ENCODE data around the gene STMN3. TPM values are rescaled to one million over a fixed set of nuclear protein-coding genes. Genes with fewer than 3 reads are reported as not detected.

Gene STMN3
- total and polyA plus RNA-seq, 7 donors: 1.8 to 25.2 (median 19.9) TPM

DNA sequence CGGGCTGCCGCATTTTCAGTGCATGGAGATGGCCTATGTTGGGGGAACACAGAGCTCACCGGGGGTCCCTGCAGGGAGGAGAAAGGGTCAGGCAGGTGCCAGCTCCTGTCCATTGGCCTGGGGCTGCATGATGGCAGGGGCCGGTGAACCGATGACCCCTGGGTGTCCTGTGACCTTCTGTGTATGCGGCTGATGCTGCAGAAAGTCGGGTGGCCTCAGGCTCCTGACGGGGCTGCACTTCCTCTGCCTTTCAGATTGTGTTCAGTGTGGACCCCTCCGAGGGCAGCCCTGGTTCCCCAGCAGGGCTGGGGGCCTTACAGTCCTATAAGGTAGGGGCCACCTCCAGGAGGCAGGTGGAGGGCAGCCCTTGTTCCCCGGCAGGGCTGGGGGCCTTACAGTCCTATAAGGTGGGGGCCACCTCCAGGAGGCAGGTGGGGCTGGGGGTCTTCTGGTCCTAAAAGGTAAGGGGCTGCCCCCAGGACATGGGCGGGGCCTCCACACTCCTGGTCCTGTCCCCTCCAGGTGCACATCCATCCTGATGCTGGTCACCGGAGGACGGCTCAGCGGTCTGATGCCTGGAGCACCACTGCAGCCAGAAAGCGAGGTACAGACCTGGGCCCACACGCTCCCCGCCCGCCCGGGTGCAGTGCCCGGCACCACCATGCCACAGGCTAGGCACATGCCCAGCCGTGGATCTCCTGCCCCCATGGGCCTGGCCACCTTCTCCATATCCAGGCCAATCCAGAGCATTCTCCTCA lies 32.2 kb upstream of the STMN3 start:
- H3K4me3 ChIP-seq: no peak overlapping the region
- peaks cover 2 to 52% (median 49%) of the 10 kb centered on the region in 4 donors for H3K4me1 ChIP-seq
- no peaks in the 10 kb centered on the region for H3K36me3 ChIP-seq
- H3K27ac ChIP-seq: peak overlapping the region; percentile 48 to 87 (median 74)
- 92 to 93% methylated on average over 21 of the region's 21 CpGs for WGBS, 2 donors
- no peaks in the 10 kb centered on the region for H3K9me3 ChIP-seq
- no peak for DNase-seq
- intact Hi-C loops (cut with DNase I): no loop called here
- TF ChIP-seq, protein P1, sequence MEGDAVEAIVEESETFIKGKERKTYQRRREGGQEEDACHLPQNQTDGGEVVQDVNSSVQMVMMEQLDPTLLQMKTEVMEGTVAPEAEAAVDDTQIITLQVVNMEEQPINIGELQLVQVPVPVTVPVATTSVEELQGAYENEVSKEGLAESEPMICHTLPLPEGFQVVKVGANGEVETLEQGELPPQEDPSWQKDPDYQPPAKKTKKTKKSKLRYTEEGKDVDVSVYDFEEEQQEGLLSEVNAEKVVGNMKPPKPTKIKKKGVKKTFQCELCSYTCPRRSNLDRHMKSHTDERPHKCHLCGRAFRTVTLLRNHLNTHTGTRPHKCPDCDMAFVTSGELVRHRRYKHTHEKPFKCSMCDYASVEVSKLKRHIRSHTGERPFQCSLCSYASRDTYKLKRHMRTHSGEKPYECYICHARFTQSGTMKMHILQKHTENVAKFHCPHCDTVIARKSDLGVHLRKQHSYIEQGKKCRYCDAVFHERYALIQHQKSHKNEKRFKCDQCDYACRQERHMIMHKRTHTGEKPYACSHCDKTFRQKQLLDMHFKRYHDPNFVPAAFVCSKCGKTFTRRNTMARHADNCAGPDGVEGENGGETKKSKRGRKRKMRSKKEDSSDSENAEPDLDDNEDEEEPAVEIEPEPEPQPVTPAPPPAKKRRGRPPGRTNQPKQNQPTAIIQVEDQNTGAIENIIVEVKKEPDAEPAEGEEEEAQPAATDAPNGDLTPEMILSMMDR (IDR thresholded peaks at IDR 0.05): no peak
- no peak for TF ChIP-seq POLR2AphosphoS5 (IDR thresholded peaks at IDR 0.05)
- TF ChIP-seq EP300 (IDR thresholded peaks at IDR 0.05): no peak
- TF ChIP-seq POLR2A (IDR thresholded peaks at IDR 0.05): no peak
- H3K27me3 ChIP-seq: no peaks in the 10 kb centered on the region

DNA sequence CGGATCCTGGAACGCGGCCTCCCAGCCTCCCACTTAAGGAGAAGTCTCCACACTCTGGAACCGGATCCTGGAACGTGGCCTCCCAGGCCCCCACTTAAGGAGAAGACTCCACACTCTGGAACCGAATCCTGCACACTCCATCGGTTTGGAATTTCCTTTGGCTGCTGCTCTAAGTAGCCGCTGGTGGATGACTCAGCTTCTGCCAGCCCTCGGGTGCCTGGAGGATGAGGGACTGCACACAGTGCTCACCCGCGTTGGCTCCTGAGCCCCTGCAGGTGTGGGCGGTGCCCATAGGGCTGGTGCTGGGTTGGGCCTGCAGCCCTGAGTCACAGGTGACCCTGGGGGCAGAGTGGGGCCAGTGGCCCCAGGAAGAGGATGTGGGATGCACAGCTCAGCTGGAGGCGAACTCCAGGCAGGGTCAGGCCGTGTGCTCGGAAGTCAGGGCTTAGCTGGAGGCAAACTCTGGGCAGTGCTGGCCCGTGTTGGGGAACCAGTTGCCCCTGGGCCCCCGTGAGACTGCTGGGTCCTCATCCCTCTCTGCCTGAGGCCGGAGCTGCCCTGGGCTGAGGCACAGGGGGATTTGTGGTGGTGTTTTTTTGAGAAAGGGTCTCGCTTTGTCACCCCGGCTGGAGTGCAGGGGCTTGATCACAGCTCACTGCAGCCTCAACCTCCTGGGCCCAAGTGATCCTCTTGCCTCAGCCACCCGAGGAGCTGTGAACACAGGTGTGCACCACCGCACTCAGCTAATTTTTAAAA lies 29.3 kb upstream of the STMN3 start:
- Histone ChIP-seq H3K4me3 (no peak overlapping the region), H3K36me3 (peaks cover 0 to 24% (median 8%) of the 10 kb centered on the region in 4 donors), H3K27ac (peak overlapping the region; percentile 80 to 90 (median 80)), H3K9me3 (no peaks in the 10 kb centered on the region), H3K4me1 (peaks cover 0 to 42% (median 41%) of the 10 kb centered on the region in 4 donors), H3K27me3 (no peaks in the 10 kb centered on the region)
- 73 to 81% methylated on average over 22 of the region's 22 CpGs for WGBS, 2 donors
- DNase-seq: peak; percentile 92
- TF ChIP-seq EP300 (IDR thresholded peaks at IDR 0.05): no peak
- peak; percentile 10 to 80 (median 56) for TF ChIP-seq POLR2AphosphoS5 (IDR thresholded peaks at IDR 0.05)
- TF ChIP-seq, protein P1 (IDR thresholded peaks at IDR 0.05): no peak
- TF ChIP-seq POLR2A (IDR thresholded peaks at IDR 0.05): no peak
- intact Hi-C loops (cut with DNase I): no loop called here

DNA sequence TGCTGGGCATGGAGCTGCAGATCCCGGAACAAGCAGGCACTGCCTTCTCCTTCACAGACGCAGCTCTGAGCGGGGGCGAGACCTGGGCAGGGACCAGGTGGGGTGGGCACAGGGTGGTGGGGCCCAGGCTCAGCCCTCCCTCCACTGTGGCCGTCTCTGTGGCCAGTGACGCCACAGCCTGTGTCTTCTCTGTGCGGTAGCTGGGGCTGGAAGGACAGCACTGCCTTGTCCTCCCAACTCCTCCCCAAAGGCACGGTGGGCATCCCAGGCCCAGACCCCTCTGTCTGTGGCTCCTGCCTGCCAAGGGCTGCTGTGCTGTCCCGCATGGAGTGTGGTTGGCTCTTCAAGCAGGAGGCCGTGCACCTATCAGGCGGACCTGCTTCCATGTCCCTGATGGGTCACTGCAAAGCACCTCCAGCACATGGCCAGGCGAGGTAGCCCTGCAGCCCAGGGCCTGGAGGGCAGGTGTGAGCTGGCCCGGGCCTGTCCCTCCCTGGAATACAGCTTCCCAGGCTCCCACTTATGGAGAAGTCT lies 28.5 kb upstream of the STMN3 start:
- TF ChIP-seq POLR2A (IDR thresholded peaks at IDR 0.05) (no peak), POLR2AphosphoS5 (IDR thresholded peaks at IDR 0.05) (no peak)
- TF ChIP-seq, protein P1 (IDR thresholded peaks at IDR 0.05): no peak
- intact Hi-C loops (cut with DNase I): no loop called here
- H3K36me3 ChIP-seq: peaks cover 0 to 31% (median 8%) of the 10 kb centered on the region in 4 donors
- H3K27ac ChIP-seq: peak overlapping the region; percentile 80 to 90 (median 80)
- peaks cover 0 to 33% (median 32%) of the 10 kb centered on the region in 4 donors for H3K4me1 ChIP-seq
- no peaks in the 10 kb centered on the region for H3K27me3 ChIP-seq
- no peak for DNase-seq
- no peaks in the 10 kb centered on the region for H3K9me3 ChIP-seq
- 95 to 98% methylated on average over 13 of the region's 13 CpGs for WGBS, 2 donors
- H3K4me3 ChIP-seq: no peak overlapping the region

DNA sequence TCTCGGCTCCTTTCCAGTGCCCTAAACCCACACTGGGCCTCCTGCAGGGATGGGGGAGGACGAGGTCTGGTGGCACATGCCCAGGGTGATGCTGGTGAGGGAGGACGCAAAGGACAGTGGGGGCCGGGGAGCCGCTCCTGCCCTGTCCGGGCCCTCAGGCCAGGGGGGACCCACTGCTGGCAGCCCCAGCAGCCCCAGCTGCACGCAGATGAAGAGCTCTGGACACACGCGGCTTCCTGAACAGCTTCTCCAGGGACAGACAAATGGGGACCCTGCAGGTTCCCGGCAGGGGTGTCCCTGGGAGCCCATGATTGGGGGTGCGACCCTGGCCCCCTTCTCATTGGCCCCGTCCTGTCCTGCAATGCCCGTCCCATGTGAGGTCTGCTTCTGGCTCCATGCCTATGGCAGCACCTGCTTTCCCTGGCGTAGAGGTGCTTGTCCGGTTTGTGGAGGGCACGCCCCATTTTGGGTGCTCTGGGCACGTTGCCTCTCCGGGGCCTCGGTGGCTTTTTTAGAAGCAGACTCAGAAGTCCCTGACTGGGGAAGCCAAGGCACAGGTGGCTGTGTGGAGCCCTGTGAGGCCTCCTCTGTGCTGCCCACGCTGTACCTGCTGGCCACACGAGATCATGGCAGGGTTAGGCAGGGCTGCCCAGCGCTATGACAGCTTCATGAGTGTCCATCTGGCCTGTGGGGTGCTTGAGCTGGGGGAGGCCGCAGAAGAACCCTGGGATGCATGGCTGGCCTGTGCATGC lies 27.8 kb upstream of the STMN3 start:
- Histone ChIP-seq H3K36me3 (peaks cover 0 to 37% (median 8%) of the 10 kb centered on the region in 4 donors), H3K9me3 (no peaks in the 10 kb centered on the region), H3K27me3 (no peaks in the 10 kb centered on the region), H3K4me1 (peaks cover 0 to 26% (median 26%) of the 10 kb centered on the region in 4 donors), H3K4me3 (no peak overlapping the region), H3K27ac (peak overlapping the region; percentile 80 to 90 (median 80))
- no peak for DNase-seq
- 90 to 93% methylated on average over 23 of the region's 23 CpGs for WGBS, 2 donors
- TF ChIP-seq EP300 (IDR thresholded peaks at IDR 0.05): no peak
- TF ChIP-seq, protein P1 (IDR thresholded peaks at IDR 0.05): no peak
- TF ChIP-seq POLR2AphosphoS5 (IDR thresholded peaks at IDR 0.05): no peak
- TF ChIP-seq POLR2A (IDR thresholded peaks at IDR 0.05): no peak
- intact Hi-C loops (cut with DNase I): no loop called here

All from sigmoid colon (tissue), 7 donors.